ENCODE measurements around the gene VIPR1. TPM values are rescaled to one million over a fixed set of nuclear protein-coding genes. Genes with fewer than 3 reads are reported as not detected.
A peak's percentile ranks its signal among the peaks of the same experiment; 100 is the strongest.

Gene VIPR1
- total and polyA plus RNA-seq, 2 donors (not counting 1 experiment from before 2014, with no cell fraction given): 0.79 to 5.8 TPM

GRCh38 chr3:42535981-42536784 is 33.7 kb downstream of the VIPR1 start:
- WGBS (ENCODE audit: insufficient coverage): 85% methylated on average over 33 of the region's 35 CpGs
- Mint-ChIP-seq H3K4me3 (no peak overlapping the region), H3K27ac (no peak overlapping the region), H3K4me1 (no peaks in the 10 kb centered on the region), H3K9me3 (ENCODE audit: insufficient read depth) (no peaks in the 10 kb centered on the region), H3K27me3 (no peaks in the 10 kb centered on the region)
- Histone ChIP-seq H3K4me3 (ENCODE audit: control extremely low read depth in 1 of 5, extremely low read depth in 1 of 5, insufficient read depth in 1 of 5, low read depth in 2 of 5, low read length in 4 of 5) (no peak overlapping the region), H4K20me1 (ENCODE audit: control insufficient read depth, insufficient read depth, low read length, poor library complexity, severe bottlenecking) (no peaks in the 10 kb centered on the region), H3K36me3 (replicated peaks in 1 of 2; ENCODE audit: control extremely low read depth in 1 of 2, control insufficient read depth in 1 of 2, extremely low read depth in 1 of 2, insufficient read depth in 2 of 2, low read length in 1 of 2) (no peaks in the 10 kb centered on the region), H3K9me3 (ENCODE audit: control extremely low read depth in 1 of 3, control insufficient read depth in 2 of 3, insufficient read depth in 1 of 3, low read length in 2 of 3) (peaks cover 0 to 4% (median 0%) of the 10 kb centered on the region in 3 donors), H3K27me3 (replicated peaks in 1 of 4; ENCODE audit: control extremely low read depth in 1 of 4, control insufficient read depth in 3 of 4, insufficient read depth in 4 of 4, low read length in 3 of 4) (no peaks in the 10 kb centered on the region), H3K79me2 (ENCODE audit: control insufficient read depth, insufficient read depth, low read length) (no peaks in the 10 kb centered on the region), H3K4me2 (replicated peaks; ENCODE audit: low read depth, low read length, poor library complexity, severe bottlenecking) (no peak overlapping the region), H3K4me1 (ENCODE audit: control insufficient read depth in 2 of 2, insufficient read depth in 2 of 2, low read length in 2 of 2) (peaks cover 0 to 4% of the 10 kb centered on the region in 2 donors), H3K9ac (ENCODE audit: low read length) (no peak overlapping the region), H3K27ac (ENCODE audit: low read length in 2 of 2) (no peak overlapping the region), H2AFZ (ENCODE audit: insufficient read depth, low read depth, low read length, poor library complexity, severe bottlenecking) (no peak overlapping the region)
- peak; percentile 34 for DNase-seq
- TF ChIP-seq EZH2 (IDR thresholded peaks at IDR 0.05; ENCODE audit: borderline replicate concordance, insufficient read depth, low read depth, low read length, poor library complexity, severe bottlenecking) (no peak), CTCF (IDR thresholded peaks at IDR 0.05) (peak; percentile 57)
- ChIA-PET CTCF (interaction anchor here (0.6 to 6.5 kb wide), 5 partner anchors 9 to 289 kb away, joined by 3 to 71 read pairs (median 3); partner anchors contain the start of gene VIPR1), POLR2A (no interaction called here)
- ATAC-seq (ENCODE audit: low read depth): no peak
- intact Hi-C loops (cut with micrococcal nuclease): loop anchor here (5.0 kb wide), 1 partner anchor 644 kb away; no protein-coding TSS in a partner anchor

GRCh38 chr3:42537350-42537749 is 34.9 kb downstream of the VIPR1 start:
- Mint-ChIP-seq H3K4me1 (no peaks in the 10 kb centered on the region), H3K27me3 (no peaks in the 10 kb centered on the region), H3K4me3 (no peak overlapping the region), H3K9me3 (ENCODE audit: insufficient read depth) (no peaks in the 10 kb centered on the region), H3K27ac (no peak overlapping the region)
- DNase-seq (no peak), ATAC-seq (ENCODE audit: low read depth) (no peak)
- H3K79me2 ChIP-seq (ENCODE audit: control insufficient read depth, insufficient read depth, low read length): no peaks in the 10 kb centered on the region
- TF ChIP-seq EZH2 (IDR thresholded peaks at IDR 0.05; ENCODE audit: borderline replicate concordance, insufficient read depth, low read depth, low read length, poor library complexity, severe bottlenecking) (no peak), CTCF (IDR thresholded peaks at IDR 0.05) (no peak)
- H3K27ac ChIP-seq (ENCODE audit: low read length in 2 of 2): no peak overlapping the region
- H3K4me1 ChIP-seq (ENCODE audit: control insufficient read depth in 2 of 2, insufficient read depth in 2 of 2, low read length in 2 of 2): peaks cover 0 to 4% of the 10 kb centered on the region in 2 donors
- ChIA-PET CTCF (interaction anchor here (0.7 to 6.5 kb wide), 6 partner anchors 10 to 289 kb away, joined by 3 to 71 read pairs (median 3); partner anchors contain the start of gene VIPR1), POLR2A (no interaction called here)
- no peaks in the 10 kb centered on the region for H4K20me1 ChIP-seq (ENCODE audit: control insufficient read depth, insufficient read depth, low read length, poor library complexity, severe bottlenecking)
- no peak overlapping the region for H3K4me3 ChIP-seq (ENCODE audit: control extremely low read depth in 1 of 5, extremely low read depth in 1 of 5, insufficient read depth in 1 of 5, low read depth in 2 of 5, low read length in 4 of 5)
- H2AFZ ChIP-seq (ENCODE audit: insufficient read depth, low read depth, low read length, poor library complexity, severe bottlenecking): no peak overlapping the region
- peaks cover 0 to 4% (median 0%) of the 10 kb centered on the region in 3 donors for H3K9me3 ChIP-seq (ENCODE audit: control extremely low read depth in 1 of 3, control insufficient read depth in 2 of 3, insufficient read depth in 1 of 3, low read length in 2 of 3)
- H3K36me3 ChIP-seq (replicated peaks in 1 of 2; ENCODE audit: control extremely low read depth in 1 of 2, control insufficient read depth in 1 of 2, extremely low read depth in 1 of 2, insufficient read depth in 2 of 2, low read length in 1 of 2): no peaks in the 10 kb centered on the region
- H3K9ac ChIP-seq (ENCODE audit: low read length): no peak overlapping the region
- intact Hi-C loops (cut with micrococcal nuclease): loop anchor here (5.0 kb wide), 1 partner anchor 645 kb away; no protein-coding TSS in a partner anchor
- no peak overlapping the region for H3K4me2 ChIP-seq (replicated peaks; ENCODE audit: low read depth, low read length, poor library complexity, severe bottlenecking)
- H3K27me3 ChIP-seq (replicated peaks in 1 of 4; ENCODE audit: control extremely low read depth in 1 of 4, control insufficient read depth in 3 of 4, insufficient read depth in 4 of 4, low read length in 3 of 4): no peaks in the 10 kb centered on the region
